Fibroblast of the aortic adventitia (primary cell): ENCODE measurements around the gene DNAJC8. TPM values are rescaled to one million over a fixed set of nuclear protein-coding genes. Genes with fewer than 3 reads are reported as not detected.

Experiments used
- DNase-seq: peaks from one replicate; pipeline ENCODE4 v3.0.0-alpha.2; 2010; ENCODE audit warnings: low read depth
- H3K4me3 ChIP-seq: 2 replicates; pipeline ENCODE4 v1.5.1; 2011; ENCODE audit warnings: low read depth, mild to moderate bottlenecking, control low read depth, low read length, moderate library complexity
- CTCF ChIP-seq: IDR thresholded peaks from 2 replicates; pipeline ENCODE4 v1.5.1; 2011; ENCODE audit warnings: mild to moderate bottlenecking, low read length, control low read depth, inconsistent platforms; ENCODE audit not compliant: insufficient read depth
- total RNA-seq: library from RNA; depleted of rRNA; stranded (reverse); fragments of >200 nt; gene quantifications from 2 replicates; pipeline ENCODE4 v1.2.3, GENCODE V29; 2012; ENCODE audit warnings: low replicate concordance

Gene DNAJC8
- total RNA-seq, 1 donor = 76.4 TPM

- H3K4me3 ChIP-seq = peak overlapping the region; percentile 47
- no peak for DNase-seq
- no peak for TF ChIP-seq CTCF
These were observed 32.1 kb upstream of the DNAJC8 start for GRCh38 chr1:28264897-28265296.

- DNase-seq = no peak
- H3K4me3 ChIP-seq = peak overlapping the region; percentile 91
- TF ChIP-seq CTCF = no peak
These were observed 28.0 kb upstream of the DNAJC8 start for GRCh38 chr1:28260803-28261174.

- TF ChIP-seq CTCF = no peak
- peak; percentile 89 for DNase-seq
- peak overlapping the region; percentile 91 for H3K4me3 ChIP-seq
These were observed 27.3 kb upstream of the DNAJC8 start for GRCh38 chr1:28259934-28260802.

GRCh38 chr1:28259252-28259933 is 26.6 kb upstream of the DNAJC8 start, which contains the start of gene SESN2:
Gene SESN2 (plus strand): TSS chr1:28259518. CDS start chr1:28259848, 330 bp downstream.
- H3K4me3 ChIP-seq = peak within 1 kb of the TSS; percentile 91
- peak; percentile 99 for DNase-seq
- TF ChIP-seq CTCF = no peak

GRCh38 chr1:28258628-28259251 is 25.9 kb upstream of the DNAJC8 start:
- peak; percentile 54 for DNase-seq
- no peak for TF ChIP-seq CTCF
- peak overlapping the region; percentile 54 for H3K4me3 ChIP-seq

- no peak for TF ChIP-seq CTCF
- DNase-seq = no peak
- H3K4me3 ChIP-seq = no peak overlapping the region
These were observed 24.9 kb upstream of the DNAJC8 start for GRCh38 chr1:28257736-28258135.
